GM19463 (cell line): ENCODE measurements around the gene JUNB.
"Not testable (repeated sequence)": the region's sequence is repeated elsewhere in the genome, so short reads cannot be mapped to it uniquely, and the experiment has no call there.

ENCODE experiments used
- ATAC-seq: cut with Tn5 transposase; IDR thresholded peaks from one replicate; pipeline ENCODE4 v1.9.1; 2021; ENCODE audit warnings: mild to moderate bottlenecking, moderate library complexity; ENCODE audit not compliant: unreplicated experiment

The JUNB gene

GRCh38 chr19:12802267-12803106, 11.2 kb downstream of the JUNB start:
- no peak for ATAC-seq

- no peak for ATAC-seq
These were observed 12.8 kb downstream of the JUNB start for GRCh38 chr19:12804051-12804450.

- peak; percentile 90 for ATAC-seq
These were observed 15.2 kb downstream of the JUNB start, which contains the start of gene RNASEH2A for GRCh38 chr19:12806242-12807081. TSS of gene RNASEH2A (plus strand) at chr19:12806584. CDS start at chr19:12806674, 90 bp downstream.

- ATAC-seq, result no peak
These were observed 23.8 kb downstream of the JUNB start for GRCh38 chr19:12815088-12815487.

- ATAC-seq, result not testable (repeated sequence)
These were observed 25.9 kb downstream of the JUNB start for GRCh38 chr19:12817188-12817587.

- ATAC-seq, result not testable (repeated sequence)
These were observed 26.5 kb downstream of the JUNB start for GRCh38 chr19:12817810-12818209.

- no peak for ATAC-seq
These were observed 30.5 kb downstream of the JUNB start for GRCh38 chr19:12821761-12822160.

- ATAC-seq, result no peak
These were observed 34.2 kb downstream of the JUNB start for GRCh38 chr19:12825254-12826131.

- ATAC-seq, result no peak
These were observed 37.2 kb downstream of the JUNB start for GRCh38 chr19:12828494-12828893.

- no peak for ATAC-seq
These were observed 42.1 kb downstream of the JUNB start for GRCh38 chr19:12833418-12833737.

GRCh38 chr19:12833738-12834565, 42.7 kb downstream of the JUNB start:
- no peak for ATAC-seq

- ATAC-seq, result no peak
These were observed 43.3 kb downstream of the JUNB start, which contains the start of gene RTBDN for GRCh38 chr19:12834566-12834943. TSS of gene RTBDN (minus strand) at chr19:12834579. CDS start at chr19:12829979, 4,600 bp downstream.

GRCh38 chr19:12834976-12835757, 43.9 kb downstream of the JUNB start:
- no peak for ATAC-seq

- ATAC-seq, result no peak
These were observed 45.2 kb downstream of the JUNB start for GRCh38 chr19:12836529-12836863.

GRCh38 chr19:12837225-12837624, 45.9 kb downstream of the JUNB start:
- ATAC-seq, result no peak

- no peak for ATAC-seq
These were observed 47.0 kb downstream of the JUNB start, which contains the start of gene MAST1 for GRCh38 chr19:12838182-12838885. TSS of gene MAST1 (plus strand) at chr19:12838515. CDS start at chr19:12838573, 58 bp downstream.

GRCh38 chr19:12838886-12839756, 47.8 kb downstream of the JUNB start:
- no peak for ATAC-seq
